CD8-positive, alpha-beta memory T cell (primary cell): ENCODE data around the gene FGD3. TPM values are rescaled to one million over a fixed set of nuclear protein-coding genes. Genes with fewer than 3 reads are reported as not detected.
"Not testable (repeated sequence)": the region's sequence is repeated elsewhere in the genome, so short reads cannot be mapped to it uniquely, and the experiment has no call there.

Experiments used
- CTCF ChIA-PET: fragments of 350-600 bp; sonication (Branson Sonifier 250); formaldehyde crosslinking; loops from one replicate; lab custom pipeline; 2021; ENCODE audit warnings: antibody characterized with exemption; lab: Charles Lee
- POLR2A ChIA-PET: fragments of 350-600 bp; sonication (Branson Sonifier 250); formaldehyde crosslinking; loops from one replicate; lab custom pipeline; 2021; ENCODE audit warnings: antibody characterized with exemption; lab: Charles Lee
- DNase-seq, 5 donors: peaks; one replicate each; pipeline versions ENCODE4 v3.0.0 to v3.0.0-alpha.2; 2020 to 2022; ENCODE audit warnings: mixed read lengths in 1 of 5
- H3K27ac ChIP-seq: one replicate; pipeline ENCODE4 v1.7.0; 2013; ENCODE audit warnings: low read depth, mild to moderate bottlenecking, low read length, moderate library complexity
- H3K27me3 ChIP-seq: 2 replicates; pipeline ENCODE4 v1.7.0; 2013; ENCODE audit warnings: low read length, mild to moderate bottlenecking; ENCODE audit not compliant: insufficient read depth, poor library complexity, severe bottlenecking
- H3K36me3 ChIP-seq: 2 replicates; pipeline ENCODE4 v1.7.0; 2013; ENCODE audit warnings: mild to moderate bottlenecking, low read length, moderate library complexity; ENCODE audit not compliant: insufficient read depth
- H3K4me1 ChIP-seq: 2 replicates; pipeline ENCODE4 v1.7.0; 2013; ENCODE audit warnings: mild to moderate bottlenecking, low read length, moderate library complexity; ENCODE audit not compliant: insufficient read depth
- H3K4me3 ChIP-seq: 2 replicates; pipeline ENCODE4 v1.7.0; 2013; ENCODE audit warnings: mild to moderate bottlenecking, low read length
- H3K9me3 ChIP-seq: 2 replicates; pipeline ENCODE4 v1.7.0; 2013; ENCODE audit warnings: mild to moderate bottlenecking, low read length
- H3K27ac Mint-ChIP-seq, 8 donors: one replicate each; pipeline ENCODE4 v1.8.0; 2020 to 2021; ENCODE audit warnings: mixed read lengths in 8 of 8, mild to moderate bottlenecking in 6 of 8, inconsistent platforms in 3 of 8, moderate library complexity in 3 of 8
- H3K27me3 Mint-ChIP-seq, 2 donors: one replicate each; pipeline ENCODE4 v1.8.0; 2020 to 2021; ENCODE audit warnings: mixed read lengths in 2 of 2, mild to moderate bottlenecking in 1 of 2, moderate library complexity in 1 of 2
- H3K36me3 Mint-ChIP-seq, 3 donors: one replicate each; pipeline ENCODE4 v1.8.0; 2020 to 2021; ENCODE audit warnings: mixed read lengths in 3 of 3, inconsistent platforms in 1 of 3, mild to moderate bottlenecking in 1 of 3
- H3K4me1 Mint-ChIP-seq, 3 donors: one replicate each; pipeline ENCODE4 v1.8.0; 2020 to 2021; ENCODE audit warnings: mixed read lengths in 3 of 3, inconsistent platforms in 1 of 3, mild to moderate bottlenecking in 1 of 3
- H3K4me3 Mint-ChIP-seq, 7 donors: one replicate each; pipeline ENCODE4 v1.8.0; 2020 to 2021; ENCODE audit warnings: mixed read lengths in 7 of 7, mild to moderate bottlenecking in 6 of 7, moderate library complexity in 4 of 7, inconsistent platforms in 2 of 7
- H3K9me3 Mint-ChIP-seq, 5 donors: one replicate each; pipeline ENCODE4 v1.8.0; 2020 to 2022; ENCODE audit warnings: mixed read lengths in 5 of 5, mild to moderate bottlenecking in 3 of 5, moderate library complexity in 2 of 5, inconsistent platforms in 1 of 5
- polyA plus RNA-seq: library from polyadenylated mRNA; unstranded; fragments of 300-500 nt; fragmentation: Illumina TruSeq; gene quantifications from one replicate; pipeline ENCODE4 v1.2.3, GENCODE V29; 2021
- total RNA-seq, 2 experiments: library from RNA; stranded (reverse); gene quantifications; one replicate each; pipeline ENCODE4 v1.2.3, GENCODE V29; 2021

The FGD3 gene, protein sequence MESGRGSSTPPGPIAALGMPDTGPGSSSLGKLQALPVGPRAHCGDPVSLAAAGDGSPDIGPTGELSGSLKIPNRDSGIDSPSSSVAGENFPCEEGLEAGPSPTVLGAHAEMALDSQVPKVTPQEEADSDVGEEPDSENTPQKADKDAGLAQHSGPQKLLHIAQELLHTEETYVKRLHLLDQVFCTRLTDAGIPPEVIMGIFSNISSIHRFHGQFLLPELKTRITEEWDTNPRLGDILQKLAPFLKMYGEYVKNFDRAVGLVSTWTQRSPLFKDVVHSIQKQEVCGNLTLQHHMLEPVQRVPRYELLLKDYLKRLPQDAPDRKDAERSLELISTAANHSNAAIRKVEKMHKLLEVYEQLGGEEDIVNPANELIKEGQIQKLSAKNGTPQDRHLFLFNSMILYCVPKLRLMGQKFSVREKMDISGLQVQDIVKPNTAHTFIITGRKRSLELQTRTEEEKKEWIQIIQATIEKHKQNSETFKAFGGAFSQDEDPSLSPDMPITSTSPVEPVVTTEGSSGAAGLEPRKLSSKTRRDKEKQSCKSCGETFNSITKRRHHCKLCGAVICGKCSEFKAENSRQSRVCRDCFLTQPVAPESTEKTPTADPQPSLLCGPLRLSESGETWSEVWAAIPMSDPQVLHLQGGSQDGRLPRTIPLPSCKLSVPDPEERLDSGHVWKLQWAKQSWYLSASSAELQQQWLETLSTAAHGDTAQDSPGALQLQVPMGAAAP
- 10 to 100 TPM; 54.6 to 56.5 TPM for total RNA-seq
- polyA plus RNA-seq: 134 TPM

DNA sequence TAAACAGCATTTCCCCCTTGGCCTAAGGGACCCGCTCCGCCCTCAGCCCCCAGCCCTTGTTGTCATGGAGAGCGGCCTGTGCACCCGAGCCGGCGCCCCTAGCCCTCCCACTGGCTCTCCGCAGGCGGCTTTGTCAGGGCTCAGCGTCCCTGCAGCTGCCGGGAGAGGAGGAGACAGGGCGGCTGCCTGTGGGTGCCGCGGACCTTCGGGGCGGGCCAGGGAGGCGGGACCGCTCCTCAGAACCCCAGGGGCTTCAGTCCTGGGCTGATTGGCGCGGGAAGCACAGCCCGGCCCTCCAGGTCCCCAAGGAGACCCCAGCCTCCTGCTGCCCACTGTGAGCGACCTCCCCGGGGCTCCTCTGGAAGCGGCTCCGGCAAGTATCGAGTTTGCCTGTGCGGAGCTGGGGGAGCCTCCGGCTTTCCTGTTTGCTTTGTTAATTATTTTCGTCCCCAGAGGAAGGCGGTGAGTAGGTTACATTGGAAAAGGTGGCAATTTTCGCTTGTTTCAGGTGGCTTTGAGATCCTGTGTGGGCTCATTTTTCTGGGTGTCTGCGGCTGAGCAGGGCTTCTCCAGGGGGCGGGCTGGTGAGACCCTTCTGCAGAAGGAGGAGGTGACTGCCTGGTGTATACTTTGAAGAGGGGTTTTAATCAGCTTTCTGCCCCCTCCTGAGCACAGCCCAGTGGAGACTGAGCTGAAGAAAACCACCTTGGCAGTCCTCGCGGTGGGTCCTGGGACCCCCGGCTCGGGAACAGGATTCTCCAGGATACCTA is at the start of gene FGD3:
Gene FGD3, plus strand, starts transcription at position 256 of the 770 bp plus-strand sequence. CDS start 28,734 bp downstream, outside the sequence.
- Histone ChIP-seq H3K4me1 (peaks cover 51% of the 10 kb centered on the region), H3K27ac (no peak within 1 kb of the TSS), H3K4me3 (peak within 1 kb of the TSS; percentile 59), H3K36me3 (no peaks in the 10 kb centered on the region), H3K9me3 (no peaks in the 10 kb centered on the region), H3K27me3 (no peaks in the 10 kb centered on the region)
- ChIA-PET POLR2A (interaction anchor here (0.9 kb wide), 1 partner anchor 17 kb away, joined by 4 read pairs; no protein-coding TSS in a partner anchor), CTCF (interaction anchor here (1.2 kb wide), 2 partner anchors 10 to 161 kb away, joined by 3 to 4 read pairs; no protein-coding TSS in a partner anchor)
- H3K36me3 Mint-ChIP-seq: peaks cover 3 to 13% (median 9%) of the 10 kb centered on the region in 3 donors
- H3K9me3 Mint-ChIP-seq: peaks cover 0 to 27% (median 16%) of the 10 kb centered on the region in 5 donors
- H3K4me3 Mint-ChIP-seq: peak within 1 kb of the TSS; percentile 79 to 99 (median 94)
- no peaks in the 10 kb centered on the region for H3K27me3 Mint-ChIP-seq
- peak within 1 kb of the TSS; percentile 75 to 99 (median 91) for H3K27ac Mint-ChIP-seq
- peaks cover 56 to 69% (median 66%) of the 10 kb centered on the region in 3 donors for H3K4me1 Mint-ChIP-seq
- DNase-seq: peak in 4 of 5 donors; percentile 33 to 60 (median 50)

DNA sequence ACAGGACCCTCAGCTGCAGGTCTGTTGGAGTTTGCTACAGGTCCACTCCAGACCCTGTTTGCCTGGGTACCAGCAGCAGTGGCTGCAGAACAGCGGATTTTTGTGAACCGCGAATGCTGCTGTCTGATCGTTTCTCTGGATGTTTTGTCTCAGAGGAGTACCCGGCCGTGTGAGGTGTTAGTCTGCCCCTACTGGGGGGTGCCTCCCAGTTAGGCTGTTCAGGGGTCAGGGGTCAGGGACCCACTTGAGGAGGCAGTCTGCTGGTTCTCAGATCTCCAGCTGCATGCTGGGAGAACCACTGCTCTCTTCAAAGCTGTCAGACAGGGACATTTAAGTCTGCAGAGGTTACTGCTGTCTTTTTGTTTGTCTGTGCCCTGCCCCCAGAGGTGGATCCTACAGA is 42.2 kb upstream of the FGD3 start:
- H3K9me3 ChIP-seq, POLR2A ChIA-PET, H3K27ac ChIP-seq, CTCF ChIA-PET, H3K4me1 Mint-ChIP-seq, H3K36me3 ChIP-seq, H3K27me3 ChIP-seq, H3K27me3 Mint-ChIP-seq, H3K4me3 ChIP-seq, H3K9me3 Mint-ChIP-seq, H3K36me3 Mint-ChIP-seq, H3K4me1 ChIP-seq: not testable (repeated sequence)
- Mint-ChIP-seq H3K27ac (peak overlapping the region in 3 of 8 donors; percentile 32 to 42 (median 35)), H3K4me3 (peak overlapping the region in 1 of 7 donors; percentile 32)
- peak in 1 of 5 donors; percentile 38 for DNase-seq

DNA sequence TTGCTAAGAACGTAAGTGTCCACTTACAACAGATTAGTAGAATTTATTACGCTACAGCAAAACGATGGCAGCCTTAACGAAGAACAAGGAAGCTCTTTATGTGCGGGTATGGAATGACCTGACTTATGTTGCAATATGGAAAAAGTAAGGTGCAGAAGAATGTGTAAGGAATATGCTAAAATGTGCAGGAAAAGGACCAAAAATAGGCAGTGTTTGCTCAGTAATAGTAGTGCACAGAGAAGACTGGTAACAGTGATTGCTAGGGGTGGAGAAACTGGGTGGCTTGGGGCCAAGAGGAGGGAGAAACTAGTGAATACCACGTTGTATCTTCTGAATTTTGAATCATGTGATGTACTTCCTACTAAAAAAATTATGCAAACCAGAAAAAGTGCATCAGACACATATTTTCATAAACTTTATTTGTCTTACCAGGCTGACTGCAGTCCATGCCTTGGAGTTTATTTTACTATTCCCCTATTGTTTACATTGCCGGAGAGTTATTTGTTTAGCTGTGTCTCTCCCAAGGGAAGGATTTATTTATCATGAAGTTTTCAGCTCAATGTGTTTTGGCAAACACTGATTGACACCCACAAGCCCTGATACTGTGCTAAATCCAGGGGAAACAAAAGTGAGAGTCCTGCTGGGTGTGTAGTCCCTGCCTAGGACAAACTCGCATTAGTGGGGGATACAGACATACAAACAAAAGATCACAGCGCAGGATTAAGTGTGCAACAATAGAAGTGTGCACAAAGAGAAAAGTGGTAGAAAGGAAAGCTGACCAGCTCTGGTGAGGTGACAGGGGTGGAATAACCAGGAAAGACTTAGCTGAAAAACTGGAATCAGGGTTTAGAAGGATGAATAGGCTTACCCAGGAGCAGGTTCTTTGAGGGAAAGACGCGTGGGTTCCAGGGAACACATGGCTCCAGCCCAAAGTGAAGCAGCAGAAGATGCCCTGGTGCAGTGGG is 35.5 kb upstream of the FGD3 start:
- Histone ChIP-seq H3K4me1 (no peaks in the 10 kb centered on the region), H3K36me3 (no peaks in the 10 kb centered on the region), H3K4me3 (no peak overlapping the region), H3K9me3 (no peaks in the 10 kb centered on the region), H3K27me3 (no peaks in the 10 kb centered on the region), H3K27ac (no peak overlapping the region)
- Mint-ChIP-seq H3K9me3 (no peaks in the 10 kb centered on the region), H3K27me3 (peaks cover 21 to 32% of the 10 kb centered on the region in 2 donors), H3K36me3 (peaks cover 0 to 2% (median 0%) of the 10 kb centered on the region in 3 donors), H3K27ac (no peak overlapping the region), H3K4me3 (no peak overlapping the region), H3K4me1 (peaks cover 0 to 1% (median under 1%) of the 10 kb centered on the region in 3 donors)
- ChIA-PET POLR2A (no interaction called here), CTCF (interaction anchor here (1.4 kb wide), 1 partner anchor 8 kb away, joined by 3 read pairs; no protein-coding TSS in a partner anchor)
- DNase-seq: no peak

DNA sequence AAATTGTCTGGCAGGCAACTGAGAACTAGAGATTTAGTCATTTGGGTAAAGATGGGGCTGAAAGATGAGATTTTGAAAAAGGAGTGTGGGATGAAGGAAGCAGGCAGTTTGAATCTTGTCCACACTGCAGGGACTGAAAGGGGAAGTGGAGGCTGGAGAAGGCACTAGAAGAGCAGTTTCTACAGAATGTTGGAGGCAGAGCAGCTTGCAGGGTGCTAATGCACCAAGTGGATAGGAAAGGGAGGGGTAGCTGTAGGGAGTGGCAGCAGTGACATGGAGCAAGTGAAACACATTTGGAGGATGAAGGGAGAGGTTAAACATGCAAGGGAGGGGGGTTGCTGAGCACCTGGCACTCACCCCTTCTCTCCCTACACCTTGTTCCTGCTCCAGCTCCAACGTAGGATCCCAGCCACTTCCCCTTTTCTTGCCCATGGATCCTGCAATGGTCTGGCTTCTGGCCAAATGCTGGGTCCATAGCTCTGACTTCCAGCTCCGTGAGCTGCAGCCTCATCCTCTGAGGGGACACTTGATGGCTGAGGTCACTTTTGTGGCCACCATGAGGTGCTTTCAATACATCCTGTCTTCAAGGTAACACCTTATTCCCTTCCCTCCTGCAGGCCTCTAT is 30.0 kb upstream of the FGD3 start:
- H3K36me3 Mint-ChIP-seq: no peaks in the 10 kb centered on the region
- ChIA-PET CTCF (interaction anchor here (1.6 kb wide), 1 partner anchor 10 kb away, joined by 3 read pairs; no protein-coding TSS in a partner anchor), POLR2A (no interaction called here)
- H3K4me1 ChIP-seq: no peaks in the 10 kb centered on the region
- DNase-seq: no peak
- no peak overlapping the region for H3K4me3 ChIP-seq
- peak overlapping the region in 1 of 8 donors; percentile 82 for H3K27ac Mint-ChIP-seq
- no peak overlapping the region for H3K4me3 Mint-ChIP-seq
- no peaks in the 10 kb centered on the region for H3K9me3 ChIP-seq
- H3K9me3 Mint-ChIP-seq: no peaks in the 10 kb centered on the region
- H3K4me1 Mint-ChIP-seq: peaks cover 2 to 14% (median 5%) of the 10 kb centered on the region in 3 donors
- no peak overlapping the region for H3K27ac ChIP-seq
- peaks cover 6 to 10% of the 10 kb centered on the region in 2 donors for H3K27me3 Mint-ChIP-seq
- H3K27me3 ChIP-seq: no peaks in the 10 kb centered on the region
- no peaks in the 10 kb centered on the region for H3K36me3 ChIP-seq

DNA sequence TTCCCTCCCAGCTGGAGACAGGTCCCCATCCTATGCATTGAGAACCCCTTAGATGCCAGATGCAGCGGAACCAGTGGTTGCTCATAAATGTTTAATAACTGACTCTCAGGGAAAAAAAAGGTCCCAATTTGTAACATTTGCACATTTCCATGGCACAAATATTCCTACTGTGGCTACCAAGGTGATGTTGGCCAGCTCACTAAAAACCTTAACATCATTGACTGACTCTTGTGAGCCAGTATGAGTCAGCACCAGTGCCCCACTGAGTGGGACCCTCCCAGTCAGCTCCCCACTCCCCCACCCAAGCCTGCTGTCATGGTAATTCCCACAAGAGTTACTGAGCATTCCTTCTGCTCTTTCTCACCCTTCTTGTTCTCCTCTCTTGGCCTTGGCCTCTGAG is 26.9 kb upstream of the FGD3 start:
- Histone ChIP-seq H3K27me3 (no peaks in the 10 kb centered on the region), H3K4me3 (no peak overlapping the region), H3K27ac (no peak overlapping the region), H3K9me3 (no peaks in the 10 kb centered on the region), H3K36me3 (no peaks in the 10 kb centered on the region), H3K4me1 (no peaks in the 10 kb centered on the region)
- POLR2A ChIA-PET: no interaction called here
- H3K4me3 Mint-ChIP-seq: no peak overlapping the region
- H3K4me1 Mint-ChIP-seq: peaks cover 2 to 14% (median 5%) of the 10 kb centered on the region in 3 donors
- no peak for DNase-seq
- H3K9me3 Mint-ChIP-seq: no peaks in the 10 kb centered on the region
- H3K27ac Mint-ChIP-seq: peak overlapping the region in 2 of 8 donors; percentile 9 to 43
- CTCF ChIA-PET: interaction anchor here (1.1 to 1.3 kb wide), 2 partner anchors 34 to 36 kb away, joined by 3 read pairs; no protein-coding TSS in a partner anchor
- no peaks in the 10 kb centered on the region for H3K27me3 Mint-ChIP-seq
- H3K36me3 Mint-ChIP-seq: no peaks in the 10 kb centered on the region

DNA sequence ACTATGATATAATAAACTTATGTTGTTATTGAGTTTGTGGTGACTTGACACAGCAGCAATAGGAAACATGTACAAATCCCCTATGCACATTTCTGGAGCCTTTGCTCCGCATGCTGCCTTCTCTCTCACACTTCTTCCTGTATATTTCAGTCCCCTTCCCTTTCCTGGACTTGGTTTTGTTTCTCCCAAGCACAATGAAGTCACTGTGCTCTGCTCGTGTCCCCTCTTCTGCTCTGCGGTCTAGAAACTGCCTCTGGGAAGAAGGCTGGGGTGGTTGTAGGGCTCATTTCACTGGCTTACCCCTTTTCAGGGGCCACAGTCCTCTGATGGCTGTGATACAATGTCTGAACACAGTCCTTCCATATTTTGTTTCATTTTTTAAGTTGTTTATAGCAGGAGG is 15.7 kb upstream of the FGD3 start:
- CTCF ChIA-PET: interaction anchor here (1.7 kb wide), 1 partner anchor 11 kb away, joined by 4 read pairs; no protein-coding TSS in a partner anchor
- Histone ChIP-seq H3K27me3 (no peaks in the 10 kb centered on the region), H3K9me3 (no peaks in the 10 kb centered on the region), H3K27ac (no peak overlapping the region), H3K36me3 (no peaks in the 10 kb centered on the region), H3K4me1 (no peaks in the 10 kb centered on the region), H3K4me3 (no peak overlapping the region)
- no peaks in the 10 kb centered on the region for H3K36me3 Mint-ChIP-seq
- peaks cover 0 to 4% of the 10 kb centered on the region in 2 donors for H3K27me3 Mint-ChIP-seq
- no peak overlapping the region for H3K27ac Mint-ChIP-seq
- POLR2A ChIA-PET: no interaction called here
- no peaks in the 10 kb centered on the region for H3K4me1 Mint-ChIP-seq
- DNase-seq: no peak
- H3K4me3 Mint-ChIP-seq: no peak overlapping the region
- no peaks in the 10 kb centered on the region for H3K9me3 Mint-ChIP-seq
